Mesenteric fat pad (tissue), 1 donor: ENCODE results near the gene EIPR1. TPM values are rescaled to one million over a fixed set of nuclear protein-coding genes. Genes with fewer than 3 reads are reported as not detected.

Source experiments
- DNase-seq: peaks from one replicate; pipeline ENCODE4 v3.0.0-alpha.2; 2020; ENCODE audit warnings: low spot score
- total RNA-seq: library from RNA; stranded (reverse); fragmentation: NEBNext Ultra II Directional; extraction: Animal tissue kit (Norgen Biotek cat#: 25700); gene quantifications from one replicate; pipeline ENCODE4 v1.2.1, GENCODE V29; 2021
- donor health status: DM: yes; HTN: yes; CAD: no.

Gene EIPR1
- total RNA-seq, 1 donor from 2014 or later, result 16.3 TPM

- no peak for DNase-seq
Observed at GRCh38 chr2:3256605-3257004, 121.0 kb downstream of the EIPR1 start.

DNA sequence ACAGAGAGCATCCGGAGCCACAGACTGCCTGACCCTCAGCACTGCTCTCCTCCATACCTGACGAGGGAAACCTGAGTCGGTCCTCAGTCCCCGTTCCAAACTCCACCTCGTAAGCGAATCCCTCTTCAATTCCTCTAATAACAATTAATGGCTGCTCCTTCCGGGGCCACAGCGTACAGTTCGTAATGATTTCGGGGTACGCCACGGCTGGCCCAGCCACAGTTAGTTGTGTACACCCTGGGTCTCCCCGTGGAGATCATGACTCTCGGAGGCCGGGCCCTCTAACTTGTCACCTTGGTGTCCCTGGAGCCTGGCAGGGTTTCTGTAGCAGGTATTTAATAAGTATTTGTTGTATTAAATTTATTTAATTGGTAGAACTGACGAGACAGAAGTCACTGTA, 121.5 kb downstream of the EIPR1 start:
- no peak for DNase-seq

DNA sequence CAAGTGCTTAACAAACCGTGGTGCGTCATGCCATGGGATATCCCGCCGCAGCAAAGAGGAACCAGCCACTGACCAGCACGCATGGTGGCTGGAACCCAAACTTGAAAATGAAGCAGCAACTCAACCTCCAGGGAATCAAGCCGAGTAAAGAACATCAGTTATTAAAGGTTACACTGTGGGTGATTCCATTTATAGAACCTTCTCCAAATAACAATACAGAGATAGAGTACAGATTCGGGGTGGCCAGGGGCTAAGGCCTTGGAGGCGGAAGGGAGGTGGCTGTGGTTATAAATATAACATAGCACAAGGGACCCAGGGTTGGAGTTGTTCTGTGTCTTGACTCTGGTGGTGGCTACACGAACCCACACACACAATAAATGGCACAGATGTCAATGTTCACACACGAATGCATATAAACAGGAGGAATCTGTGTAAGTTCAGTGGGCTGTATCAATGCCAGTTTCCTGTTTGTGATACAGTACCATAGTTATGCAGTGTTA, 123.1 kb downstream of the EIPR1 start:
- no peak for DNase-seq

DNA sequence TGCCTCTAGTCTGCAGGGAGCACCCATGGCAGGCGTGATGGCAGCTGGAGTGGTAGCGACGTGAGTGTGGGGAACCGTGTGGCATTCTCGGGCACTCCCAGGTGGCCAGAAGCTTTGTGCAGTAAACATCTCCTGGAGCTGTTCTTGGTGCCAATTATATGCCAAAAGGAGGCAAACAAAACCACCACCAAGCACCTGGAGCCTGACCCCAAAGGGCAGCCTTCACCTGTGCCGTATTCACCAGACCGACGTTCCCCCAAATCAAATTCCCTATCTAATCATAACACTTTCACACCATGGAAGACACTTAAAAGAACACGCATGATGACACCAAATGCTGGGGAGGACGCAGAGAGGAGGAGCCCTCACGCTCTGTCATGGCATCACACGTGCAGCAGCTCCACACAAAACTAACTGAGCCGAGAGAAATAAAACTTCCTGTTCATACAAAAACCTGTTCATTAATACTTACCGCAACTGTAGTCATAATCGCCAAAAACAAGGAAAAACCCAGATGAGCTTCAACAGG, 123.6 kb downstream of the EIPR1 start:
- DNase-seq, result no peak

GRCh38 chr2:3251946-3252345, 125.7 kb downstream of the EIPR1 start:
- no peak for DNase-seq

DNA sequence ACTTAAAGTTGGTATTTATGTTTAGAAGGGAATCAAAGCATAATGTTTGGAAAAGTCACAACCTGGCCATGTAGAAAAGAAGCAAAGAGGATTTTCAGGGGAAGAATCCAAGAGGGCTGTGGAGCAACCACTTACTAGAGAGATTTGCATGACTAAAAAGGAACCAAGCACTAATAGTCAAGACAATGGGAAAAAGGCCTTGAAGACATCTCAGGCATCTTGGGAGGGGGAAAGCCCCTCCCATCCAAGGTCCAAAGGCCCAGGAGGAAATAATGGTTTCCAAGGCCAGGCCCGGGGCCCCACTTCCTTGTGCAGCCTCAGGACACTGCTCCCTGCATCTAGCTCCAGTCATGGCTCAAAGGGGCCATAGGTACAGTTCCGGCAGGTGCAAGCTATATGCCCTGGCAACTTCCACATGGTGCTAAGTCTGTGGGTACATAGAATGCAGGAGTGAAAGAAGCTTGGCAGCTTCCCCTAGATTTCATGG, 128.1 kb downstream of the EIPR1 start:
- DNase-seq, result no peak

GRCh38 chr2:3248754-3249475, 128.7 kb downstream of the EIPR1 start:
- no peak for DNase-seq

DNA sequence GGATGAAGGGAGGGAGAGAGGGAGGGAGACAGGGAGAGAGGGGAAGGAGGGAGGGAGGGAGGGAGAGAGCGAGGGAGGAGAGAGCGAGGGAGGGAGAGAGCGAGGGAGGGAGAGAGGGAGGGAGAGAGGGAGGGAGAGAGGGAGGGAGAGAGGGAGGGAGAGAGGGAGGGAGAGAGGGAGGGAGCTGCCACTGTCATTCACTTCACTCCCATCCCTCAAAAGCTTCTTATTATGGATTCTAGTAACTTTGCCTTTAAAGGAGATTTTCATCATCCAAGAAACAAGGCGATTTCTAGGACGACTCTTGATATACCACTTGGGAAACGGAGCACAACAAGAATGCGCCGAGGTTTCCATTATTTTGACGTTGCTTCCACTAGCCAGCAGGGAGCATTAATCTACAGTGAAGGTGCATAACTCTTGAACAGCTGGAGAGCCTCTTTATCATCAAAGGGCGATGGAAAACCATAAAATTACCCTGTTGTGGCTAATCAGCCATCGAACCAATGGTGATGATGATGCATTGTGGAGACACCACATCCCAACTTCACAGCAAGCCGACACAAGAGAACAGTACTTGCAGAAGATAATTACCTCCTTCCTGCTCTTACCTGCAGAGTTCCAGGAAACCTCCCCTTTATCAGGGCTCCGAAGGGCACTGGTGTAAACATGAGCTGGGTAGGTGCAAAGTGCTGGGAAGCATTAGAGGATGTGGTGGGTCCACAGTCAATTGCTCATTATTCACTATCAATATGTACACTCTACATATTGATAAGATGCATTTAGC, 130.5 kb downstream of the EIPR1 start:
- no peak for DNase-seq

DNA sequence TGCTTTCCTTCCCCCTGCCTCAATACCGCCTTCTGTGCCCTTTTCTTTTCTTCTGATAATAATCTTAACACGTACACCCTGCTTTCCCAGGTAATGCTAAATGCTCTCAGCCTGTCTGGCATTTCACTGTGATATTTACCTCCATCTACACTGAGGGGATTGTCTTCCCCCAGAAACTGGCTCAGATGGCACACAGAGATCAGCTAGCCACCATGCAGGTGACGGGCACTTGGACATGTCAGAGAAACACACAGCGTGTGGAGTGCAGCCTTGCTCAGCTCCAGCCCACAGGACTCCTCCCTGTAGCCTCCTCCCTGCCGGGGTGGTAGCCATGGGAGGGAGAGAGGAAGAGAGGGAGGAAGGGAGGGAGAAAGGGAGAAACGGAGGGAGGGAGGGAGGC, 131.2 kb downstream of the EIPR1 start:
- DNase-seq, result no peak

- no peak for DNase-seq
Observed at GRCh38 chr2:3244486-3244885, 133.1 kb downstream of the EIPR1 start.

DNA sequence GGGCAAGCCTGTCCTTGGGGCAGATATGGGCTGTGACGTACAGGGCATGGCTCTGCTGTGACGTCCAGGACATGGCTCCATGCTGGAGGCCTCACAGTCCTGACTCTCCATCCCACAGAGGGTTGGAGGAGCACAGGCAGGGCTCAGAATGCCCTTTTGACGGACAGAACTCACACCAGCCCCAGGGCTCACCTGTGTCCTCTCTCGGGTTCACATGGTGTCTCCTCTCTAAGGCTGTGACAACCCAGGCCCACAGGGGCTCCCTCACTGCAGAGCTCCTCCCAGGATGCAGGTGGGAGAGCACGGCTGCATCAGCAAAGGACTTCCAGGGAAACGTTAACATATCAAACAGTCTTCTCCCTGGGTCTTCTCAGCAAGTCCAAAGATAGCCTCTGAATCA, 133.8 kb downstream of the EIPR1 start:
- no peak for DNase-seq

- DNase-seq, result no peak
Observed at GRCh38 chr2:3242747-3243369, 134.8 kb downstream of the EIPR1 start.

DNA sequence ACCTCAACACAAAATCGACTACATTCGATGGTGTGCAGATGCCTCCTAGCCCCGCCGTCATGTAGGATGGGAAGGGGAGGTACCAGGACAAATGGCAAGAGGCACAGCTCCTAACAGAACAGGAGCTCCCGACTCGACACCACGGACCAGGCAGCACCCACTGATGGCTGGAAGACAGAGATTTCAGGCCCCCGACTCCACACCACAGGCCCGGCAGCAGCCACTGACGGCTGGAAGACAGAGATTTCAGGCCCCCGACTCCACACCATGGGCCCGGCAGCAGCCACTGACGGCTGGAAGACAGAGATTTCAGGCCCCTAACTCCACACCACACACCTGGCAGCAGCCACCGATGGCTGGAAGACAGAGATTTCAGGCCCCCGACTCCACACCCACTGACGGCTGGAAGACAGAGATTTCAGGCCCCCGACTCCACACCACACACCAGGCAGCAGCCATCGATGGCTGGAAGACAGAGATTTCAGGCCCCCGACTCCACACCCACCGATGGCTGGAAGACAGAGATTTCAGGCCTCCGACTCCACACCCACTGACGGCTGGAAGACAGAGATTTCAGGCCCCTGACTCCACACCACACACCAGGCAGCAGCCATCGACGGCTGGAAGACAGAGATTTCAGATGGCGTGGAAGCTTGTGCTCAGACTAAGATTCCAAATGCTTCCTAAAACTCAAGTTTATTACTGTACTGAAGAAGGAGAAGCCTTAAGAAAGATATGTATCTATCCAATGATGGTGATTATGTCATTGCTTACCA, 135.5 kb downstream of the EIPR1 start:
- no peak for DNase-seq

DNA sequence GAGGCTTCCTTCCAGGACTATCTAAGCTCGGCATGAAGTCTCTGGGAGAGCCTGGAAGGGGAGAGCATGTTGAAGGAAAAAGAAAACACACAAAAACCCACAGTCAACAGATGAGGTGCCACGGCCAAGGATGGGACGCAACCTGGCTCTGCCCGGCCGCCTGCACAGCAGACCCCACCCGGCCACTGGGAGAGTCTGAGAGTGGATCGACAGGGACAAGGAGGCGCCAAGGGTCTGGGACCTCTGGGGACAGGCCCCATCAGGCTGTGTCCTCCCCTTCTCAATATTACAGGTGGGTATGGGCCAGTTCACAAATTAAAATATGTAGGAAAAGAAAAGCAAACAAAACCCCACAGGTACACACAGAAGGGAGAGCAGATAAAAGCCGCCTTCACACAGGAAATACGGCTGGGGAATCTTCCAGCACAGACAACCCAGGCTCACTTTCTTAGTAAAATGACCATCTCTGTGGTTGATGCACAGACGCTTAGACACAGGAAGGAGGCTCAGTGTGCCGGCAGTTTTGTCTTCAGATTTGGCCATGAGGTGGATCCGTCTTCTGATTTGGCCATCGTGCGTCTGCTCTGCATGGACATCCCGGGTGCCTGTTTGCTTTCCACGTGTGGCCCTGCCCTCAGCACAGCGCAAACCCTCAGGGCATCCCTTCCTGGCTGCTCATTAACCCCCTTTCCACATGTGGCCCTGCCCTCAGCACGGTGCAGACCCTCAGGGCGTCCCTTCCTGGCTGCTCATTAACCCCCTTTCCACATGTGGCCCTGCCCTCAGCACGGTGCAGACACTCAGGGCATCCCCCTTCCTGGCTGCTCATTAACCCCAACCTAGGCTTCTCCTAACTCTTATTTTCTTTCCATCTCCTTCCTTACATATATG, 138.4 kb downstream of the EIPR1 start:
- DNase-seq, result no peak

DNA sequence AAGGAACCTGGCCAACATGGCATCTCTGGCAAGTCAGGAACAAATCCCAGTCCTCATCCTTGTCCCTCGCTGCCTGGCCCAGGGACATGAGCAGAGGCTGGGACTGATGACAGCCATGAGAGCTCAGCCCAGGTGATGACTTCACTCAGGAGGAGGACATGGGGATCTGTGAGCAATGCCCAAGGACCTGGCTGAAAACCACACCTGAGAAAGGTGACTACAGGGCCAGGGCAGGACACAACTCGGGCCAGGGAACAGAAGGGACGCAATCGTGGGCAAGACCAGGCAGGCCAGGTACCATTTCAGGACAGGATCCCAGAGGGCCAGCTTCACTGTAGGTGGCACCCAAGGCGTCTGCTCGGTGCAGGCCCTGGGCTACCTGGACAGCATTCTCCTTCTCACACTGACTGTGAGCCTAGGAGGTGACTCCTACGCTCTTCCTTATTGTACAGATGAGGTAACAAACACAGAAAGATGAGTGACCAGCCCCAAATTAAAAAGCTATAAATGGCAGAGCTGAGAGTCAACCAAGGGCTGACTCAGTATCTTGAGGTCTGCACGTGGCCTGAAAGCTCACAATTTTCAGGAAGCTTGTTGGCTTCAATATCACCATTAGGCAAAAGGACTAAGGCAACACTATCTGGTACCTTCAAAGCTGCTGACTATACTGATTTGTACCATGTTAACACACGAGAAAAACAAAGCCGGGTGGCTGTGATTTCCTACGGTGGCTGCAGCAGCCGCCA, 141.1 kb downstream of the EIPR1 start:
- DNase-seq, result no peak

- no peak for DNase-seq
Observed at GRCh38 chr2:3233877-3234276, 143.7 kb downstream of the EIPR1 start.

GRCh38 chr2:3229221-3229620, 148.4 kb downstream of the EIPR1 start:
- no peak for DNase-seq

GRCh38 chr2:3224681-3225080, 152.9 kb downstream of the EIPR1 start:
- DNase-seq, result no peak
